OCI-LY7 (cell line): ENCODE measurements around the gene RASGRP1. TPM values are rescaled to one million over a fixed set of nuclear protein-coding genes. Genes with fewer than 3 reads are reported as not detected.

ENCODE experiments used
- BruUV-seq: library from RNA; stranded (reverse); fragments of 400-500 nt; replicated peaks from 2 replicates; lab custom pipeline; 2021; lab: Mats Ljungman, UMichigan
- CTCF ChIA-PET: fragments of 300-600 bp; sonication (Branson Sonifier 250); formaldehyde crosslinking; loops from one replicate; lab custom pipeline; 2022; ENCODE audit warnings: antibody characterized with exemption; ENCODE audit not compliant: unreplicated experiment; lab: Charles Lee
- POLR2A ChIA-PET: fragments of 300-600 bp; sonication (Branson Sonifier 250); formaldehyde crosslinking; loops from one replicate; lab custom pipeline; 2022; ENCODE audit warnings: antibody characterized with exemption; lab: Charles Lee
- DNase-seq: peaks from one replicate; pipeline ENCODE4 v3.0.0-alpha.2; 2015; ENCODE audit warnings: low spot score
- H2AFZ ChIP-seq: fragments of 200-600 bp; sonication (generic), shearing (Covaris generic); 2 replicates; pipeline ENCODE4 v1.6.1; 2014; ENCODE audit warnings: mild to moderate bottlenecking, antibody characterized with exemption, low read length, moderate library complexity
- H3K27ac ChIP-seq: fragments of 200-600 bp; sonication (generic); 2 replicates; pipeline ENCODE4 v1.5.1; 2014; ENCODE audit warnings: mixed run types, low read depth, mild to moderate bottlenecking, moderate library complexity, low read length, inconsistent platforms; ENCODE audit not compliant: poor library complexity, severe bottlenecking
- H3K36me3 ChIP-seq: fragments of 200-600 bp; sonication (generic); 2 replicates; pipeline ENCODE4 v1.6.1; 2014; ENCODE audit warnings: mild to moderate bottlenecking, antibody characterized with exemption, low read length, moderate library complexity, mixed read lengths; ENCODE audit not compliant: insufficient read depth
- H3K4me1 ChIP-seq: fragments of 200-600 bp; sonication (generic); 2 replicates; pipeline ENCODE4 v1.5.1; 2014; ENCODE audit warnings: mild to moderate bottlenecking, low read length; ENCODE audit not compliant: insufficient read depth, poor library complexity, severe bottlenecking
- H3K4me2 ChIP-seq: fragments of 200-600 bp; sonication (generic); 2 replicates; pipeline ENCODE4 v1.6.1; 2014; ENCODE audit warnings: mild to moderate bottlenecking, low read length
- H3K4me3 ChIP-seq: fragments of 200-600 bp; sonication (generic); 2 replicates; pipeline ENCODE4 v1.5.1; 2014; ENCODE audit warnings: mild to moderate bottlenecking, low read depth, low read length; ENCODE audit not compliant: poor library complexity, severe bottlenecking
- H3K79me2 ChIP-seq: fragments of 200-600 bp; sonication (generic); 2 replicates; pipeline ENCODE4 v1.6.1; 2016; ENCODE audit warnings: low read depth, mild to moderate bottlenecking, low read length, moderate library complexity, mixed read lengths; ENCODE audit not compliant: insufficient read depth
- H3K9me2 ChIP-seq: fragments of 200-600 bp; sonication (generic); 2 replicates; pipeline ENCODE4 v1.6.1; 2016; ENCODE audit warnings: mild to moderate bottlenecking, low read length, mixed read lengths; ENCODE audit not compliant: insufficient read depth
- H3K9me3 ChIP-seq: fragments of 200-600 bp; sonication (generic); 2 replicates; pipeline ENCODE4 v1.6.1; 2014; ENCODE audit warnings: mild to moderate bottlenecking, mixed run types, low read length, mixed read lengths
- H4K20me1 ChIP-seq: fragments of 200-600 bp; sonication (generic); 2 replicates; pipeline ENCODE4 v1.6.1; 2014; ENCODE audit warnings: mild to moderate bottlenecking, antibody characterized with exemption, low read length, moderate library complexity, mixed read lengths; ENCODE audit not compliant: insufficient read depth
- CTCF ChIP-seq: fragments of 200-600 bp; sonication (generic); conservative IDR thresholded peaks from 2 replicates; pipeline ENCODE4 v1.5.1; 2014; ENCODE audit warnings: mild to moderate bottlenecking, antibody characterized with exemption, low read length, moderate library complexity, mixed read lengths
- EZH2phosphoT487 ChIP-seq: fragments of 200-600 bp; sonication (generic); IDR thresholded peaks from 2 replicates; pipeline ENCODE4 v1.6.1; 2018; ENCODE audit warnings: low read depth, borderline replicate concordance, mild to moderate bottlenecking, mixed run types, antibody characterized with exemption, low read length, moderate library complexity, mixed read lengths
- intact Hi-C: fragments of 100-400 bp; cut with micrococcal nuclease; formaldehyde crosslinking; loops from one replicate; pipeline ENCODE4 v1.10.0; 2022; ENCODE audit not compliant: unreplicated experiment
- total RNA-seq, 2 experiments: library from RNA; depleted of rRNA in 1 of 2; stranded (reverse); fragments of >200 nt in 1 of 2; shearing (Covaris generic) in 1 of 2; gene quantifications; 2 replicates each; pipeline ENCODE4 v1.2.3, GENCODE V29; 2014 to 2022

The RASGRP1 gene
- total RNA-seq, 2 experiments from 2014 or later = 6.1 to 17.2 TPM

GRCh38 chr15:38609097-38609738 lies 44.6 kb upstream of the RASGRP1 start:
- POLR2A ChIA-PET = interaction anchor here (1.5 kb wide), 1 partner anchor 22 kb away, joined by 3 read pairs; no protein-coding TSS in a partner anchor
- Histone ChIP-seq H3K4me2 (no peak overlapping the region), H3K79me2 (no peaks in the 10 kb centered on the region), H3K27ac (no peak overlapping the region), H3K36me3 (no peaks in the 10 kb centered on the region), H3K9me3 (no peaks in the 10 kb centered on the region), H4K20me1 (no peaks in the 10 kb centered on the region), H3K9me2 (no peaks in the 10 kb centered on the region), H2AFZ (no peak overlapping the region), H3K4me3 (no peak overlapping the region), H3K4me1 (peaks cover 8% of the 10 kb centered on the region)
- intact Hi-C loops = no loop called here
- TF ChIP-seq CTCF (no peak), EZH2phosphoT487 (no peak)
- CTCF ChIA-PET = no interaction called here
- no TSS peak for BruUV-seq
- DNase-seq = no peak

DNA sequence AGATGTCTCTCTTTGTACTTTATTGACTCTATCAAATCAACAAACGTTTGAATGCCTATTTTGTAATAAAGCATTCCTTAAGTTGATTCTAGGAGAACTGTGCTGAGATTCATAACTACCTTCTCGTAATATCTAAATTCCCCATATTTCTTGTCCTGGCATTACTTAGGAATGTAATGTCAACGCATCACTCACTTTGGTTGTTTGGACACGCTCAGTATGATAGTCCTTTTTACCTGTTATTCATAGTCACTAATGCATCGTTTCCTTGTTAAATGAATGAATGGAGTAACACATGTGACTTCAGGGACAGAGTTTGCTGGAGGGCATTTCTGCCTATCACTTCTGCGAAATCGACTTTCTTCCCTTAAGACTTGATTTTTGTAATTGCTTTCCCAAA lies 44.1 kb upstream of the RASGRP1 start:
- CTCF ChIA-PET = no interaction called here
- TF ChIP-seq CTCF (no peak), EZH2phosphoT487 (no peak)
- Histone ChIP-seq H2AFZ (0 out of 2 replicates have a peak overlapping the region, but pooled peaks have one; percentile 4), H3K9me2 (no peaks in the 10 kb centered on the region), H3K4me2 (no peak overlapping the region), H3K4me3 (no peak overlapping the region), H3K79me2 (no peaks in the 10 kb centered on the region), H3K36me3 (no peaks in the 10 kb centered on the region), H3K9me3 (no peaks in the 10 kb centered on the region), H4K20me1 (no peaks in the 10 kb centered on the region), H3K4me1 (peaks cover 12% of the 10 kb centered on the region), H3K27ac (no peak overlapping the region)
- intact Hi-C loops = no loop called here
- DNase-seq = no peak
- BruUV-seq = no TSS peak
- POLR2A ChIA-PET = interaction anchor here (1.5 kb wide), 1 partner anchor 22 kb away, joined by 3 read pairs; no protein-coding TSS in a partner anchor

DNA sequence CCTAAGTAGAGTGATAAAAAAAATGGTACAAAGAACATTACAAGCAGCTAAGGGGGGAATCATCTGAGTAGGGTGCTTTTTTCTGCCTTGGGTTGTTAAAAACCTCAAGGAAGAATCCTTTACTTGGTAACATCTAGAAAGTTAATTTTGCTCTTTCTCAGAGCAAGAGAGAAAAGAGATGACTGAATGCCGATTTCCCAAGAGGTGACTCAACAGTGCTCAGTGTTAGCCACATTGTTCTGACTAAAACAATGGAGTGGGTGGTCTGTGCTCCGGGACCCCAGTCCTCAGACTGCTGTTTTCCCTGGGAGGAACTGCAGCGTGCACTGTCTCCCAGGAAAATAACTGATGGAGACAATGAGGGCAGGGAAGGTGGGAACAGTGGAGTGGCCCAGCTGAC lies 41.1 kb upstream of the RASGRP1 start:
- POLR2A ChIA-PET = no interaction called here
- Histone ChIP-seq H3K4me1 (peaks cover 11% of the 10 kb centered on the region), H3K9me2 (no peaks in the 10 kb centered on the region), H3K79me2 (no peaks in the 10 kb centered on the region), H3K9me3 (no peaks in the 10 kb centered on the region), H3K27ac (no peak overlapping the region), H3K4me3 (no peak overlapping the region), H3K36me3 (no peaks in the 10 kb centered on the region), H3K4me2 (no peak overlapping the region), H2AFZ (no peak overlapping the region), H4K20me1 (no peaks in the 10 kb centered on the region)
- no peak for TF ChIP-seq EZH2phosphoT487
- no peak for TF ChIP-seq CTCF
- DNase-seq = no peak
- CTCF ChIA-PET = no interaction called here
- no TSS peak for BruUV-seq
- intact Hi-C loops = no loop called here
